ENCODE measurements around the gene PUS10.
A peak's percentile ranks its signal among the peaks of the same experiment; 100 is the strongest.
"Not testable (repeated sequence)": the region's sequence is repeated elsewhere in the genome, so short reads cannot be mapped to it uniquely, and the experiment has no call there.

PUS10 gene

GRCh38 chr2:61017556-61018317 lies at the start of gene PUS10, which contains the start of gene PEX13:
PUS10 (minus strand) TSS chr2:61018255; CDS start chr2:61011890, 6,365 bp downstream.
PEX13 (plus strand) TSS chr2:61017720; CDS start chr2:61017760, 40 bp downstream.
- peak in 41 of 42 donors; percentile 69 to 94 (median 85) for DNase-seq
- intact Hi-C loops (cut with DNase I): no loop called here

GRCh38 chr2:61065714-61066709 lies 48.0 kb upstream of the PUS10 start, which contains the start of gene SANBR:
SANBR (plus strand) TSS chr2:61065871; CDS start chr2:61070351, 4,480 bp downstream.
- peak; percentile 74 to 96 (median 90) for DNase-seq
- intact Hi-C loops (cut with DNase I): loop anchor here (5.0 kb wide), 1 partner anchor 471 kb away; the partner anchor contains the start of gene XPO1

GRCh38 chr2:61059382-61059781 lies 41.3 kb upstream of the PUS10 start:
- intact Hi-C loops (cut with DNase I): no loop called here
- DNase-seq: no peak

GRCh38 chr2:61057562-61057961 lies 39.5 kb upstream of the PUS10 start:
- intact Hi-C loops (cut with DNase I): no loop called here
- DNase-seq: no peak

- intact Hi-C loops (cut with DNase I): no loop called here
- no peak for DNase-seq
Observed at GRCh38 chr2:61055557-61055956, 37.5 kb upstream of the PUS10 start.

GRCh38 chr2:61045999-61046398 lies 27.9 kb upstream of the PUS10 start:
- DNase-seq: no peak
- intact Hi-C loops (cut with DNase I): no loop called here

GRCh38 chr2:61045226-61045625 lies 27.2 kb upstream of the PUS10 start:
- intact Hi-C loops (cut with DNase I): no loop called here
- DNase-seq: no peak

- intact Hi-C loops (cut with DNase I): no loop called here
- peak in 13 of 42 donors; percentile 5 to 65 (median 21) for DNase-seq
Observed at GRCh38 chr2:61044636-61045035, 26.6 kb upstream of the PUS10 start.

- no peak for DNase-seq
Observed at GRCh38 chr2:61042807-61043206, 24.8 kb upstream of the PUS10 start.

GRCh38 chr2:61036643-61037042 lies 18.6 kb upstream of the PUS10 start:
- intact Hi-C loops (cut with DNase I); DNase-seq: not testable (repeated sequence)

More at GRCh38 chr2:61042807-61043206, 24.8 kb upstream of the PUS10 start:
- intact Hi-C loops (cut with DNase I): no loop called here

GRCh38 chr2:61034592-61034991 lies 16.5 kb upstream of the PUS10 start:
- intact Hi-C loops (cut with DNase I); DNase-seq: not testable (repeated sequence)

GRCh38 chr2:61029533-61029932 lies 11.5 kb upstream of the PUS10 start:
- no peak for DNase-seq
- intact Hi-C loops (cut with DNase I): no loop called here

GRCh38 chr2:61023670-61024069 lies 5.6 kb upstream of the PUS10 start:
- no peak for DNase-seq
- intact Hi-C loops (cut with DNase I): no loop called here

GRCh38 chr2:61021228-61021660 lies 3.2 kb upstream of the PUS10 start:
- intact Hi-C loops (cut with DNase I): no loop called here
- no peak for DNase-seq

- DNase-seq: no peak
- intact Hi-C loops (cut with DNase I): no loop called here
Observed at GRCh38 chr2:61018798-61019197, 743 bp upstream of the PUS10 start.

- intact Hi-C loops (cut with DNase I): no loop called here
- DNase-seq: no peak
Observed at GRCh38 chr2:61018318-61018755, 282 bp upstream of the PUS10 start.

- intact Hi-C loops (cut with DNase I): no loop called here
- DNase-seq: peak; percentile 52 to 87 (median 76)
Observed at GRCh38 chr2:61017003-61017555, 976 bp downstream of the PUS10 start.

- DNase-seq: no peak
- intact Hi-C loops (cut with DNase I): no loop called here
Observed at GRCh38 chr2:61016392-61017002, 1.6 kb downstream of the PUS10 start.

GRCh38 chr2:61015976-61016375 lies 2.1 kb downstream of the PUS10 start:
- DNase-seq: no peak
- intact Hi-C loops (cut with DNase I): no loop called here

All from head of caudate nucleus (tissue), 42 donors.